Ovary (tissue), 3 donors: Measurements from ENCODE around the gene PPP2R3B.

Source experiments
- EP300 ChIP-seq: sonication (generic); formaldehyde crosslinking; IDR thresholded peaks from one replicate; pipeline ENCODE4 v1.6.1; 2017; ENCODE audit warnings: antibody characterized with exemption
- POLR2A ChIP-seq: fragments of 450-650 bp; IDR thresholded peaks from one replicate; pipeline ENCODE4 v1.6.1; 2017; ENCODE audit warnings: antibody characterized with exemption, mild to moderate bottlenecking, moderate library complexity
- TF ChIP-seq, protein P1 (sequence below), 3 donors: fragments of 450-650 bp in 2 of 3; fragments of 200-600 bp in 1 of 3; IDR thresholded peaks; one replicate each; pipeline versions ENCODE4 v1.5.1 to v1.8.0; 2016 to 2022; ENCODE audit warnings: antibody characterized with exemption in 3 of 3, mild to moderate bottlenecking in 1 of 3
- donor health status: DM: no; HTN: no; CAD: no.

DNA sequence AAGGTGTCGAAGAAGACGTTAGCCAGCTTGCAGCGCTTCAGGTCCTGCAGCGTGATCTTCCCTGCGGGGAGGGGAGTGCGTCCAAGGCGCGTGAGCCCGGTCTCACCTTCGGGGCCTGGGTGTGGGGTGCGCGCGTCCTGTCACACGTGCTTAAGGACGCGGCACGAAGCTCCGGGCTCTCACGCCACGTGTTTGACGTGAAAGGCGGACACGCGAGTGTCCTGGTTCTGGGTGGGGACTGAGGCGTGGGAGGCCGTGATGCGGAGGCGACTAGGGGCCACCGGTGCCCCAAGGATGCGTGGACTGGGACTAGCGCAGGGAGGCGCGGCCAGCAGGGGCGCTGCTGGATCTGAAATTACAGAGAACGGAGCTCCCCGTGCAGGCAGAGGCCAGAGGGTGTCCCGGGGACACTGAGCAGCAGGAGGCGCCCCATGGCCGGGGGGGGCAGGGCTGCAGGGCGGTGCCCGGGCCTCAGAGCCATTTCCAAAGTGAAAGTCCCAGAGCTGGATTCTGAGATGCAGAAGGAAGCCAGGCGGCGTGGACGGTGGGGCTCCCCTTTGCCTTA, 47.8 kb downstream of the PPP2R3B start:
- TF ChIP-seq, protein P1, sequence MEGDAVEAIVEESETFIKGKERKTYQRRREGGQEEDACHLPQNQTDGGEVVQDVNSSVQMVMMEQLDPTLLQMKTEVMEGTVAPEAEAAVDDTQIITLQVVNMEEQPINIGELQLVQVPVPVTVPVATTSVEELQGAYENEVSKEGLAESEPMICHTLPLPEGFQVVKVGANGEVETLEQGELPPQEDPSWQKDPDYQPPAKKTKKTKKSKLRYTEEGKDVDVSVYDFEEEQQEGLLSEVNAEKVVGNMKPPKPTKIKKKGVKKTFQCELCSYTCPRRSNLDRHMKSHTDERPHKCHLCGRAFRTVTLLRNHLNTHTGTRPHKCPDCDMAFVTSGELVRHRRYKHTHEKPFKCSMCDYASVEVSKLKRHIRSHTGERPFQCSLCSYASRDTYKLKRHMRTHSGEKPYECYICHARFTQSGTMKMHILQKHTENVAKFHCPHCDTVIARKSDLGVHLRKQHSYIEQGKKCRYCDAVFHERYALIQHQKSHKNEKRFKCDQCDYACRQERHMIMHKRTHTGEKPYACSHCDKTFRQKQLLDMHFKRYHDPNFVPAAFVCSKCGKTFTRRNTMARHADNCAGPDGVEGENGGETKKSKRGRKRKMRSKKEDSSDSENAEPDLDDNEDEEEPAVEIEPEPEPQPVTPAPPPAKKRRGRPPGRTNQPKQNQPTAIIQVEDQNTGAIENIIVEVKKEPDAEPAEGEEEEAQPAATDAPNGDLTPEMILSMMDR (IDR thresholded peaks at IDR 0.05): no peak
- no peak for TF ChIP-seq EP300
- TF ChIP-seq POLR2A: no peak
